ENCODE measurements around the gene STAT5B. TPM values are rescaled to one million over a fixed set of nuclear protein-coding genes. Genes with fewer than 3 reads are reported as not detected.
A peak's percentile ranks its signal among the peaks of the same experiment; 100 is the strongest.

The STAT5B gene
- total and polyA plus RNA-seq, 9 of the 15 experiments (the other 6 are each of a cell fraction or from before 2014, with no cell fraction given): 20.8 to 176 (median 92.4) TPM

- TF ChIP-seq MLX (CRISPR knock-in tag; conservative IDR thresholded peaks at IDR 0.05): no peak
- no peak for TF ChIP-seq ZNF197 (CRISPR knock-in tag; IDR thresholded peaks at IDR 0.05; ENCODE audit: low read depth)
- no peak for TF ChIP-seq FOS (IDR thresholded peaks at IDR 0.05; ENCODE audit: extremely low read depth, insufficient read length)
- TF ChIP-seq CBX2 (IDR thresholded peaks at IDR 0.05; ENCODE audit: insufficient read depth, low read length, poor library complexity, severe bottlenecking): no peak
- peak; percentile 65 for TF ChIP-seq RBBP5 (IDR thresholded peaks at IDR 0.05; ENCODE audit: borderline replicate concordance, insufficient read depth, low read length, poor library complexity, severe bottlenecking)
- TF ChIP-seq HOMEZ (CRISPR knock-in tag; IDR thresholded peaks at IDR 0.05): no peak
- TF ChIP-seq ZFP30 (CRISPR knock-in tag; IDR thresholded peaks at IDR 0.05; ENCODE audit: borderline replicate concordance): no peak
- no peak for TF ChIP-seq SMAD4 (CRISPR knock-in tag; conservative IDR thresholded peaks at IDR 0.05)
- no peak for TF ChIP-seq SNRNP70 (optimal IDR thresholded peaks at IDR 0.05; ENCODE audit: low read depth, low read length)
- TF ChIP-seq SIN3A (IDR thresholded peaks at IDR 0.05; ENCODE audit: borderline replicate concordance in 2 of 2, control insufficient read depth in 1 of 2, low read depth in 2 of 2, low read length in 2 of 2): peak; percentile 29 to 72; a peak in 2 of 4 replicates
- no peak for TF ChIP-seq MCM7 (IDR thresholded peaks at IDR 0.05)
- no peak for TF ChIP-seq POLR2AphosphoS2 (IDR thresholded peaks at IDR 0.05; ENCODE audit: low read length)
- TF ChIP-seq MTA1 (IDR thresholded peaks at IDR 0.05; ENCODE audit: borderline replicate concordance): 0 out of 2 replicates have a peak, but pooled peaks have one; percentile 24
- no peak for TF ChIP-seq HDAC3 (IDR thresholded peaks at IDR 0.05; ENCODE audit: borderline replicate concordance, partially characterized antibody)
- no peak for TF ChIP-seq POLR3A (IDR thresholded peaks at IDR 0.05; ENCODE audit: borderline replicate concordance, extremely low read depth, insufficient read depth, insufficient read length)
- no peak for TF ChIP-seq ZNF324 (CRISPR knock-in tag; IDR thresholded peaks at IDR 0.05)
- no peak for TF ChIP-seq NR2C1 (IDR thresholded peaks at IDR 0.05)
- no peak for TF ChIP-seq NR2C1 (tag; IDR thresholded peaks at IDR 0.05)
- no peak for TF ChIP-seq MCM2 (IDR thresholded peaks at IDR 0.05; ENCODE audit: low read depth)
- no peak for TF ChIP-seq NR3C1 (CRISPR knock-in tag; IDR thresholded peaks at IDR 0.05)
- no peak for TF ChIP-seq HMG20A (CRISPR knock-in tag; conservative IDR thresholded peaks at IDR 0.05)
- TF ChIP-seq MTA3 (IDR thresholded peaks at IDR 0.05; ENCODE audit: borderline replicate concordance): 0 out of 2 replicates have a peak, but pooled peaks have one; percentile 77
- no peak for TF ChIP-seq GTF2E2 (tag; IDR thresholded peaks at IDR 0.05)
- no peak for TF ChIP-seq ZBTB26 (CRISPR knock-in tag; IDR thresholded peaks at IDR 0.05)
- no peak for TF ChIP-seq CBFB (CRISPR knock-in tag; IDR thresholded peaks at IDR 0.05)
These were observed 82.0 kb downstream of the STAT5B start, which contains the start of gene GHDC (continued) for GRCh38 chr17:42193969-42194899.

Measured in K562 (cell line).